Activated CD4-positive, alpha-beta T cell treated with anti-CD3 and anti-CD28 coated beads for 24 hours (primary cell): ENCODE data around the gene LRRTM3.

Source experiments
- DNase-seq, 2 donors: peaks; one replicate each; pipeline ENCODE4 v3.0.0-alpha.2; 2020; ENCODE audit warnings: low read depth in 2 of 2

The LRRTM3 gene

DNA sequence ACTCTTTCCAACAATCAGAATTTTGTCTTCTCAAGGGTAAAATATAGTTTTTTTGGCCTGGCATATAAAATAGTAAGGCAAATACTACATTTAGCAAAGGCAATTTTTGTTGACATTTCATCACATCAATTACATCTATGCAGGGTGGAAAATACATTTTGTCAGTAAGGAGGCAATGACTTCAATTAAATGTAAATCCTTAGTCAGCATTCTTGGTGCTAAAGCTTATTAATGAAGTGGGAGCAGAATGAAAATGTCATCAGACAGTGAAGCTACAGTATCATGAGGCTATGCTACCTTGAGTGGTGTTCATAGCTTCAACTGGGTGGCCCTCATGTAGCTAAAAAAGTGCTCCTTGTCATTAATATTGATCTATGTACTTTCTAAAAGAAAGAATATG lies 8.9 kb downstream of the LRRTM3 start:
- no peak for DNase-seq

DNA sequence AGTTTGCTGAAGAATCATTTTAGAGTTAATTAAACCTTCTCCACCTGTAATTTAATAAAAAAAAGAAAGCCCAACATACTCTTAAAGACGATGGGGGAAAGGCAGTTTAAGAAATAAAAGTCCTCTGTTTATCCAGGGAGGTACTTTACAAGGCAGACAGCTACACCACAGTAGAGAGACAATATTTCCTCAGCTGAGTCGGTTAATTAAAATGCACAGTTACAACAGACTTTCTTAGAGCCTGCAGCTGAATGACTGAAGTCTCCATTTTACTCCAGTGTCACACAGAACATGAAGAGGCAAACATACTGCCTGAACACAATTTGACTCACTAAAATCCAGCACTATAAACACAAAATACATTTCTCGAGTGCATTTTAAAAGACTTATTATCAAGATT lies 15.1 kb downstream of the LRRTM3 start:
- no peak for DNase-seq

DNA sequence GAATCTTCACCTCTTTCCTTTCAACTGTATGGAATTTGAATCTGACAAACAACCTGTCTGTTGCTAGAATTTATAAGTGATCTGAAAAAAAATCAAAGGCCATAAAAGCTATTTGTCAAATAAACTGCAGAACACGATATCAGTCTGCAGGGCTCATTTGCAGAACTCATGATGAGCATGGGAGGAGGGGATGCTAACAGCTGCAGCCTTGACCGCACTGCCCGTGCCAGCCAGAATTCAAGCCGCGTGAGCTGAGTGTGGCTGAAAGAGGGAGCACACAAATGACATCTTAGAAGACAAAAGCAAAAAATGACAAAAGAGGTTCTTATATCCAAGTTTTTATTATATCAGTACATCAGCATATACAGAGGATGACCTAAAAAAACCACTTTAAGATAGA lies 15.7 kb downstream of the LRRTM3 start:
- no peak for DNase-seq

DNA sequence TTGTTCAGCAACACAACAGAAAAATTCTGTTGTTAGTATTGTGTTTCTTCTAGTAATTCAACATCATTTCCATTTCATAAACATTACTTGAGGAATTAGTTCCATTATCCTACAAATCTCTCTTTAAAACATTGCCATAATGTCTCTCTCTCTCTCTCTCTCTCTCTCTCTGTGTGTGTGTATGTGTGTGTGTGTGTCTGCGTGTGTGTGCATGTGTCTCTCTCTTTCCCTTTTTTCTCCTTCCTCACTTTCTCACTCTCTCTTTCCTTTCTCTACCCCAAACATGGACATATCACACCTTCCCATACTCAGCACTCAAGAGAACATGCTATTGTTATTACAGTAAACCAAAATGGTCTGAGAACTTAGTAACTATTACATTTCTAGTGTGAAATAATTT lies 16.6 kb downstream of the LRRTM3 start:
- DNase-seq: no peak

DNA sequence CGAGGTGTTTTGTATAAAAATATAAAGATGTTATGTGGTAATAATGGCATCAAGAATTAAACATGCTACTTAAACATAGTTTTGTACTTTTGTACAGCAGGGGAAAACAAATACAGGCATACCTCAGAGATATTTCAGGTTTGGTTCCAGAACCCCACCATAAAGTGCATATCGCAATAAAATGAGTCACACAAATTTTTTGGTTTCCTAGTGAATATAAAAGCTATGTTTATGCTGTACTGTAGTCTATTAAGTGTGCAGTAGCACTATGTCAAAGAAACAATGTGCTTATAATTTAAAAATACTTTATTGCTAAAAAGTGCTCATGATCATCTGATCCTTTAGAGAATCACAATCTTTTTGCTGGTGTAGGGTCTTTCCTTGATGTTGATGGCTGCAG lies 17.8 kb downstream of the LRRTM3 start:
- no peak for DNase-seq

DNA sequence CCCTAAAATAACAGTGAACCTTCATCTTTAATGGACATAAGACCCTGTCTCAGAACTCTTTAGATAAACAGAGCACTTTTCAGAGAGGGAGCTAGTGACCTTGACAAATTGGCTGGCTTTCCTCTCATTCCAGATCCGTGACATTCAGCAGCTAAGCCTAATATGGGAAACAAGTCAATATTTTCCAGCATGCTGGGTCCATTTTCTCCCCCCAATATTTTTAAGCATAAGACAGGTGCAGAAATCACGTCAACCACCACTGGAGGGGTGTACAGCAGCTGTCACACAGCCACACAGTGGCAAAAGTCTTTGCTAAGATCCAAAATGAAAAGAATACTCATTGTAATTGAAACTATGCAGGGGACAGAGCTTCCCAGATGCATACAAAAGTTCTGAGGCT lies 26.1 kb downstream of the LRRTM3 start:
- no peak for DNase-seq

DNA sequence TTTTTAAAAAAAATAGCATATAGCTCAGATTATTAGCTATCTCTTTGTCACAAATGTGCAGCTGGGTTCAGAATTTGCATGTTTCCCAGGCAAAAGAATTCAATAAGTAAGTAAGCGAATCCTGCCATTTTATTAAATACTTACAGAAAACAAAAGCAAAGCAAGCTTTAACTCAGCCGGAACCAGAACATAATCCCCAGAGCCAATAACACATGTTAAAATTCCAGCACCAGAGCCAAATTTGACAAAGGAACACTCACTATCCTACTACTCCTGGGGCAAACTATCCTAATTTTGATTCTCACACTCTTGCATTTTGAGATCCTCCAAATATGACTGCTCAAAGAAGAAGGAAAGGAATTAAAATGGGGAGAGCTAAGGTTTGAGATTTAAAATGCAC lies 32.6 kb downstream of the LRRTM3 start:
- DNase-seq: no peak

DNA sequence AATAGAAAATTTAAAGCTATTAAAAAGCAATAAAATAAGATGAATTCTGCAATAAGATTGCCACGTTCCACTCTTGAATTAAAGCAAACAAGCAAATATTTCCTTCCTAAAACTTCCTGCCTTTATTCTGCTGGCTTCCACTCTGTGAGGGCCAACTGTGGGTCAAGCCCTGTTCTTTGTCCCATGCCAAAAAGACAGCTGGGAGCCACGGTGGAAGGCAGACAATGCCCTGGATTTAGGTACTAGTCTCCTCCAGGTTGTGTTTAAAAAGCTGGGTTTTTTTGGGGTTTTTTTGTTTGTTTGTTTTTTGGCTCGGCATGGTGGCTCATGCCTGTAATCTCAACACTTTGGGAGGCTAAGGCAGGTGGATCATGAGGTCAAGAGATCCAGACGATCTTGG lies 39.1 kb downstream of the LRRTM3 start:
- DNase-seq: no peak

DNA sequence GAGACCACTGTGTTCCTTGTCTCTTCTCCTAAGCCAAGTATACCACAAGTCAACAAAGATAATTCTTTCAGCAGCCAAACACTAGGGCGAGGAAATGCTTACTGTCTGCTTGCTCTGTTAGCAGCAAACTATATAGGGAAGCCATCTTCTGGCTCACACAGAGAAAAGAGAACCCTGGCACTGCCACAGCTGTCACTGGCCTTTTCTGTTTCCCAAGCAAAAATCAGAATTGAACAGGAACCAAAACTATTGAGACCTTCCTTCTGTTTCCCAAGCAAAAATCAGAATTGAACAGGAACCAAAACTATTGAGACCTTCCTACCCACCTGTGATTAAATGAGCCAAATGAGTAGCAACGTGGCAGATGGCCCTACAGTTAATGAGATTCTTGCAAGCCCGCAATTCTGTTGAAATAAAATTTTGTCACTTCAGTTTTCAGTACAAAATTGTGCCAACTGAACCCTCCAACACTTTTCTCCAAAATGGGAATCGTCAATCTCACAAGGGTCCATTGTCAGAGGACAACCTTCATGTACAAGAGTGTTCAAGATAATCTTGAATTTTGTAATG lies 54.5 kb downstream of the LRRTM3 start:
- no peak for DNase-seq

DNA sequence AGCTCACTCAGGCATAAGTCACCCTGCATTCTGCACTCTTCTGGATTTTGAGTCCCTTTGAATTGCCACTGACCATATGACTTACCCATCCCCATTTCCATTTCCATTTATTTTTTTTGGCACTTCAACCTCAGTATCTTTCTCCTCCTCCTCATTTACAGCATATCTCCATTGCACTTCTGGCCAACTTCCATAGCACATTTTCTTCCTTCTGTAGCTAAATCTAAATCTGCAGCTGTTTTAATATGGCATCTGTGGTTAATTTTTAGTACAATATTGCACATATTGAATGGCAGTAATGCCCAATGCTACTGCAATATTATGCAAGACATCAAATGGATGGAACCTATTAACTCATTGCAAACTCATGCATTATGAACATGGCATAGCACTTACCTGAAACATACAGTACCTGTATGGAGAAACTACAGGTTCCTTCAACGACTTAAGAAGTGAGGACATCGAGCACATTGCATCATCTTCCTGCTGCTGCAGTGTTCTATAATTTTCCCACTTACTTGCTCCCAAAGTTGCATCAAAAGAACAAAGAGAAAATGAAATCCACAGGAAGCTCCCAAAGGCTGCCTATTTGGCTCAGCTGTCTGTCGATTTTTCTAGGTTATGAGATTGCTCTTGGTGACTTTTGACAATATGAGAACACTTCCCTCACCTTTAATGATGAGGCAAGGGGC lies 55.7 kb downstream of the LRRTM3 start:
- no peak for DNase-seq

DNA sequence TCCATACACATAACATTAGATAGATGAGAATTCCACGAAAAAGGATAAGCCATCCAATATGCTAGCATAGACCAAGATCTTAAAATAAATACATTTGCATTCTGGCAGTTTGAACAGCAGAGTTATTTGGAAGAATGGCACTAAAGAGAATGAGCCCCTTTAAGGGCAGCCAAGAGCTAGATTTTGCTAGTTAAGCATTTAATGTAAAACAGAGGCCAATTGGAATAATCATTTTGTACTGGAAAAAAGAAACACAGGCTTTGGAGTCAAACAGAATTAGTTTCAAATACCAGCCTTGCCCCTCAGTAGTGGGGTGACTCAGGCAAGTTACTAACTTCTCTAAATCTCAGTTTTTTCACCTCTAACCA lies 56.2 kb downstream of the LRRTM3 start:
- no peak for DNase-seq

DNA sequence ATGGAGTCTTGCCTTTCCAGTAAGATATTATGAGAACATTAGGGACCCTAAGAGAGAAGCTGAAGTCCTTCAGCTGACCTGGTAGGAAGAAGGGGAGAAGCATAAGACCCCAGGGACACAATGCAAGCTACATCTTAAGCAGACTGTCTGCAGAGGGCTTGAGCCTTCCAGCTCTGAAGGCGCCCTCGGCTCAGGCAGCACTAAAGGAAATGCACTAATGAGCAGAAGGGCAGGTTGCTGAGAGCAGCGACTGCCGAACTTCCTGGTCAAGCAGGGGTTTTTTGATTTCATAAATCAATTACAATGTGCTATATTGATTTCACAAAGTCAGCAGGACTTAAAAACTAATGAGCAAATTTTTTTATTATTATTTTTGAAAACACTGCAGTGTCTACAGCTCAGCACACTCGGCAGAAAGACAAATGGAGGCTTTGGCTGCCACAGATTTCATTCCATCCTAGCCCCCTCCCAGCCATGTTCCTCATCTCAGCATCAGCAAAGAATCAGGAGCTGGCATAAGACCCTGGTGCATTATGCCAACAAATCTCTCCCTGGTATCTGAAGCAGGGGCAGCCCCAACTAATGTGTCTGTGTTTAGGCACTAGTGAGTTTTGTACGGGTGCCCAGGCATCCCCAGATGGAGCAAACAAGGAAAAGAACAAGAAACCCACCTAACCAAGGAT lies 57.1 kb downstream of the LRRTM3 start:
- no peak for DNase-seq

DNA sequence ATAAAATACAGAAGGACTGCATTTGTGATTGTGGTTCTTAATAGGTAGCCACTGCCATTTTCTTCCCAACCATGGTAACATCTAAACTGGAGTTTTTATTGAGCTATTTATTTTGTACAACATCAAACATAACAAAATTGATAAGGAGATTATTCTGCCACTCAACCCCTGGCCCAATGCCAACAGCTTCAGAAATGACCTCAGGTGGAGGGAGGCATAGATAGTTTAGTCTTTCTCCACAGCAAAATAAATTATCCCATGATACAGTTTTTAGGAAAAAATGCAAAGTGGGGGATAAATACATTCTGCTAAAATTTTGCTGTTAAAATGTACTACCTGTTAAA lies 57.6 kb downstream of the LRRTM3 start:
- DNase-seq: no peak

DNA sequence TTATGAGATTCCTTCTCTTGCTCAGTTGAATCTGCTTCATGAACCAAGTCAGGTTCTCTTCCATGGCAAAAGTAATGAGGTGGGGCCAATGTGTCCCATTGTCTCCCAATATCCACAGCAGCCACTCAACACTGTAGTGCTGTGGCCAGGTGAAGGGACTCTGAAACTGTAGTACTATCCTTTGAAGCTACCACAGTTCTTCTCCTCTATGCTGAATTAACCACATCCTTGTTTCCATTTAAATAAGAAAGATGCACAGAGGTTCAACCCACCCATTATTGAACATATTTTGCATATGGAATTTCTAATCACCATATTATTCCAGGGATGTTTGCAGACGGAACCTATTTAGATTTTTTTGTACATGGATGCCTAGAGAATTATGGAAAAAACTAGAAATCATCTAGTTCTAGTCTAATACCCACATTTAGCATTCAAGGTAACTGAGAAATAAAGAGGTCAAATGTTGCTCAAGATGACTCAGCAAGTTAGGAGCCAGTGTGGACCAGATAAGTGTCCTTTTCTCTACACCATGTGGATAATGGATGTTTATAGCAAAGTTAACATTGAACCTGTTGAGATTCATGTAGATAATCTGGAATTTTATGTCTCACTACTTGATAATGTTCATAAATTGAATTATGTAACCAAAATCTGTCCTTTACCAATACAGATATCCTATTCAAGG lies 64.5 kb downstream of the LRRTM3 start:
- DNase-seq: no peak

DNA sequence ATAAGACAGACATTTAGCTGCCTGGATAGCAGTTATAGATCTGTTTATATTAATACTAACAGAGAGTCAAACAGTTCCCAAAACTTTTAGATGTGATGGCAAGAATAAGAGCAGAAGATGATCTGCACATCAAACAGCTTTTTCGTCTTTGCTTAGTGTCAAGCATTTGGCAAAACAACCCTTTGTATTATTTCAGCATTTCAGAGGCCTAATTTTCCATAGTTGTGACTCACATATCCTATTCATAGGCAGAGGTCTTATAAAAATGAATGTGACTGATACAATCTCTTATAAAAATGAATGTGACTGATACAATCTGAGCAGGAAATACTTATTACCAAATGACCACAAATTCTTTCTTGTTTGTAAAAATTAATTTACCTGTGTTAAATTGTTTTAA lies 71.2 kb downstream of the LRRTM3 start:
- no peak for DNase-seq

DNA sequence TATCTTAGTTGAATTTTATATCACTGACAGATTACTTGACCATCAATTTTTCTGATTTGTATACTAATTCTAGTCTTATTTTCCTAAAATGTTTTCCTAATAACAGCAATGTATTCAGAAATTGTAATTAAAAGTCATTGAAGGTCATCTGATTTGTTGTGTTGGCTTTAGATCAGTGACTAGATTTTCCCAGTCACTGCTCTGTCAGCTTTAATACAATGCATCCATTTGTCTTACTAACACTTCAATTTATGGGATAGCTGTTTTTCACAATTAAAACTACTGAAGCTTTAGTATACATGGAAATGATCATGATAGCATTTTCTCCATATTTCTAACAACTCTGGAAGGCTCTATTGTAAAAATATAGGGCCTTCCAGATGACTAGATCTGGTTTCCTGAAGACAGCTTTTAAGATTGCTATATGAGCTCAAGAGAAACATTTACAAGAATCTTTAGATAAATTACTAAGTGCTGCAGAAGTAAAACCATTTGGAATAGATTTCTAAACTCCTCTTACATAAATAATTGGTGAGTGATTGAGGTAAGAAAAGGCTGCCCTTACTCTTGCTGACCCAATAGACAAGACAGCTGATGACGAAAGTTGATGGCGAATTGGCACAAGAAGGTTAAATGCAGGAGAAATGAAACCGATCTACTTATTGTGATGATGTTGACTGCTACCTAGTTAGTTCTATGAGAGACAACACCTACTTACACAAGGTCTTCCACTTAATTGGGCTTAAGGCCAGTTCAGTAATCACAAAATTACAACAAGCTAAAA lies 74.1 kb downstream of the LRRTM3 start:
- DNase-seq: no peak

DNA sequence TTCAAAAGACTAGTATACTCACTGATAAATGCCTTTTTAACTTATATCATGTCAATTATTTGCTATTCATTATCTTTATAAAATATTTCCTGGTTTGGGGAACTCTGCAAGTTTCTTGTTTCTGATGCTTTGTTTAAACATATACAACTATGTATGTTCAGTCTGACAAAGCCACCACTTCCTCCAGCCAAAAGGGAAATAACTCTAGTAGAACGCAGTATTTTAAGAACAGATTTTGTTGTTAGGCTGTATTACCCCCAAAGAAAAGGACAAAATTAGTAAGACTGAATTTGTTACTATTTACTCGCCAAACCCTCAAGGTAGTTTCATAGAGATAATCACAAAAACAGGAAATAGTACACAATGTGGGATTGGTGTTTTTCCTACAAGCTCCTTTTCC lies 78.9 kb downstream of the LRRTM3 start:
- DNase-seq: no peak

DNA sequence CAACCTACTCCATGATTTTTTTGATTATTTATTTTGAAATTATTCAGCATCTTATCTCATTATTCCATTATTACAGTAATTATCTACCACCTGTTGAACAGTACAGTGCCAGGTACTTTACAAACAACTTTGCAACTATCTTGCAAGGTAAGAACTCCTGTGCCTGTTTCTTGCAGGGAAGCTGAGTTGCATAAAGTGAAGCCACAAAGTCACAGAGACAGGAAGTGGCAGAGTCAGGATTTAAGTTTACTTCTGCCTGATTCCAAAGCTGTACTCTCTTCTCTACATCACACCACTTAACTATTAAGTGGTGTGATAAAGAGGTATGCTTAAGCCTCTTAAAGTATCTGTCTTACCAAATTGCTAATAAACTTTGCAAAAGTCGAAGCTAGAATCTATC lies 80.1 kb downstream of the LRRTM3 start:
- no peak for DNase-seq

DNA sequence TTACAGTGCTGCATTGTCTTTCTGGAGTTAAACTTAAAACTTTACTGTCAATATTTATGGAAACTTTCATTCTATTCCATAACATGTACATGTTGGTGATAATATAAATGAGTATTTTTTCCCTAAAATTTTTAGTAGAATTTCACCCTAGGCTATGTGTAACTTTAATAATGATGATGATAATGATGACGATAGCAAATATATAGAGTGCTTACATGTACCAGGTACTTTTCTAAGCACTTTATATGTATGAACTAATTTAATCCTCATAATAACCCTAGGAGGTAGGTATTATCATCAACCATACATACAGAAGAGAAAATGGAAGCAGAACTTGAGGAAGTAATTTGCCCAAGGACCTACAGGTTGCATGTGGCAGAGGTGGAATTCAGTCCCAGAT lies 85.6 kb downstream of the LRRTM3 start:
- DNase-seq: no peak

DNA sequence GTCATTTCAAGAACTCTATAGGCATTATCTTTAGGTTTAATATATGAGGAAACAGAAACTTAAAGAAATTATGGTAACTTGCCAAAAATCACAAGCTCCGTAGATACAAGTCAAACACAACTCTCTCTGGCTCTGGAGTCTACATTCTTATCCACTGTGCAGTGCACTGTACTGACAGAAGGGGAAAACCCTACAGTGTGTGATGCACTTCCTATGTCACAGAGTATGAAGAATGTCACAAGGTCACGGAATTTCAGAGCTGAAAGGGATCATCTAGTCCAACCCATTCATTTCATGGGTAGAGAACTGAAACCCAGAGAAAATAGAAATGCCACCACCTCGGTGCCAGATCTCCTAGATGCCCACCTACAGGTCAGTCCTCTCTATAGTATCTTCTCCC lies 86.1 kb downstream of the LRRTM3 start:
- DNase-seq: no peak

DNA sequence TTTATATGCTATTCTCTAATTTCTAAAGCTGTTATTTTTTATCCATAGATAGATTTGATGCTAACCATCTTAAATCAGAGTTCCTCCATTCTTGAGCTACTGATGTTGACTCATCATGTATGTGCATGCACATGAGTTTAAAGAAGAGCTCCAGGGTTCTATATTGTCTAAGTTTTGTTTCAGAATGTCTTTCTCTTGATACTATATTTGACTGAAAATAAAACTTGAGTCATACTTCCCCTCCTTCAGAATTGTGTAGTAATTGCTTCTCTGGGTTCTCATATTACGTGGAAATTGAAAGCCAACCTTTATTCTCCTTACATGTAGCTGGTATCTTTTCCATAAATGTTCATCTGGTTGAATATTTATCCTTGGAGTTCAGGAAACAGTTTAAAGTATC lies 89.4 kb downstream of the LRRTM3 start:
- DNase-seq: no peak

DNA sequence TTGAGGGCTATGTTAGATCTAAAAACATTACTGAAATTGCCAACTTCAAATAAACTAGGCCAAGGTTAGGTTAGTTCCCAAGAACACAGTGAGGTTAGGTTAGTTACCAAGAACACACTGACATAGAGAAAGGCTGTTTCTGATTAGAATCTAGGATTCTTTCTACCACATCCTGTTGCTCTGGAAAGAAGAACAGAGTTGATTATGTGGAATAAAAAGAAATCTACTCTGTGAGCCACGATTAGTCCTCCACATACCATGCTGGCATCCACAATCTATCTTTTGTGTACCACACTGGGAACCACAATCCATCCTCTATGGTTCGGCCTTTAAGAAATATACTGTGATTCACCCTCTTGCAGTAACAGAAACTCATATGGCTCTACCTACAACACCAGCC lies 91.4 kb downstream of the LRRTM3 start:
- DNase-seq: no peak
